ENCODE results near the gene CHKA. TPM values are rescaled to one million over a fixed set of nuclear protein-coding genes. Genes with fewer than 3 reads are reported as not detected.

Gene CHKA
- total and polyA plus RNA-seq, 9 of the 15 experiments (the other 6 are each of a cell fraction or from before 2014, with no cell fraction given) = 3.6 to 37.0 (median 30.2) TPM

- intact Hi-C loops (cut with micrococcal nuclease) = no loop called here
- no peak overlapping the region for H3K27ac ChIP-seq (ENCODE audit: extremely low read depth, low read depth, low read length)
- no peak overlapping the region for H2AFZ ChIP-seq (ENCODE audit: low read depth, low read length)
- no peaks in the 10 kb centered on the region for H3K36me3 ChIP-seq (ENCODE audit: control insufficient read depth, insufficient read depth, low read length)
- peaks cover 4% of the 10 kb centered on the region; the same call in 1 of the 2 replicates for H4K20me1 ChIP-seq (replicated peaks; ENCODE audit: control insufficient read depth, insufficient read depth, low read length)
- H3K79me2 ChIP-seq (ENCODE audit: control insufficient read depth, insufficient read depth, low read length) = no peaks in the 10 kb centered on the region
- H3K9me3 ChIP-seq (replicated peaks; ENCODE audit: control insufficient read depth, insufficient read depth, low read depth, low read length) = no peaks in the 10 kb centered on the region
- no peaks in the 10 kb centered on the region for H3K9me1 ChIP-seq (ENCODE audit: control insufficient read depth, insufficient read depth, low read length)
- POLR2A ChIA-PET = interaction anchor here (2.3 kb wide), 1 partner anchor 23 kb away, joined by 7 read pairs; no protein-coding TSS in a partner anchor
- CTCF ChIA-PET (ENCODE audit: low intra/inter-chr PET ratio) = interaction anchor here (1.2 kb wide), 1 partner anchor 11 kb away, joined by 5 read pairs; the partner anchor contains the start of gene ALDH3B1
- BruUV-seq (replicated peaks) = no TSS peak
- no peak overlapping the region for H3K4me3 ChIP-seq
- no peak overlapping the region for H3K4me2 ChIP-seq (ENCODE audit: insufficient read depth, low read length)
- H3K4me1 ChIP-seq (replicated peaks in 1 of 2; ENCODE audit: control insufficient read depth in 2 of 2, insufficient read depth in 2 of 2, low read length in 2 of 2) = peaks cover 0 to 54% of the 10 kb centered on the region in 2 experiments; a peak in 3 of 5 replicates
- ATAC-seq (peak; percentile 62), DNase-seq (ENCODE audit: extremely low read depth in 1 of 4, low spot score in 3 of 4) (no peak), FAIRE-seq (no peak)
- WGBS (ENCODE audit: insufficient coverage, low coverage, missing lambda C conversion rate) = 20% methylated on average over 10 of the region's 11 CpGs
- H3K27me3 ChIP-seq (ENCODE audit: control insufficient read depth in 2 of 2, insufficient read depth in 2 of 2, low read length in 2 of 2) = no peaks in the 10 kb centered on the region
- no peak overlapping the region for H3K9ac ChIP-seq (ENCODE audit: insufficient read depth in 1 of 2, low read depth in 2 of 2, low read length in 2 of 2)
- in situ Hi-C loops (cut with MboI) = no loop called here
- TF ChIP-seq RBFOX2 (IDR thresholded peaks at IDR 0.05; ENCODE audit: low read depth, low read length) (no peak), HOMEZ (CRISPR knock-in tag; IDR thresholded peaks at IDR 0.05) (no peak), CTBP1 (IDR thresholded peaks at IDR 0.05; ENCODE audit: borderline replicate concordance) (no peak), TCF7L2 (IDR thresholded peaks at IDR 0.05; ENCODE audit: low read depth, low read length) (no peak), RBM34 (IDR thresholded peaks at IDR 0.05; ENCODE audit: borderline replicate concordance, insufficient read depth, low read length) (no peak), CTCF (IDR thresholded peaks at IDR 0.05 in 2 of 3, conservative IDR thresholded peaks at IDR 0.05 in 1 of 3; ENCODE audit: insufficient read depth in 2 of 3, low read depth in 1 of 3, low read length in 3 of 3) (peak; percentile 49 to 52 (median 50)), GATAD2A (IDR thresholded peaks at IDR 0.05) (no peak), L3MBTL2 (IDR thresholded peaks at IDR 0.05) (peak; percentile 23; the same call in 1 of the 2 replicates), FOXK2 (conservative IDR thresholded peaks at IDR 0.05 in 1 of 2, IDR thresholded peaks at IDR 0.05 in 1 of 2; ENCODE audit: low read depth in 2 of 2) (no peak), TEAD1 (CRISPR knock-in tag; IDR thresholded peaks at IDR 0.05) (no peak), THRAP3 (IDR thresholded peaks at IDR 0.05; ENCODE audit: borderline replicate concordance) (no peak), PHF21A (IDR thresholded peaks at IDR 0.05; ENCODE audit: borderline replicate concordance, low read depth) (no peak), ZNF79 (CRISPR knock-in tag; IDR thresholded peaks at IDR 0.05; ENCODE audit: low read depth) (no peak), DIDO1 (tag; IDR thresholded peaks at IDR 0.05; ENCODE audit: low read depth) (no peak), CEBPB (tag; IDR thresholded peaks at IDR 0.05) (no peak), RAD21 (CRISPR knock-in tag; conservative IDR thresholded peaks at IDR 0.05 in 1 of 2, IDR thresholded peaks at IDR 0.05 in 1 of 2) (peak in 1 of 2 experiments; percentile 37; a peak in 2 of 4 replicates), CHCHD3 (CRISPR knock-in tag; IDR thresholded peaks at IDR 0.05) (no peak), ZNF280B (CRISPR knock-in tag; IDR thresholded peaks at IDR 0.05) (no peak), CCAR2 (IDR thresholded peaks at IDR 0.05; ENCODE audit: low read depth, low read length) (no peak), HLTF (IDR thresholded peaks at IDR 0.05) (no peak)
These were observed 100.6 kb downstream of the CHKA start for GRCh38 chr11:68020575-68020974.
